Measurements from ENCODE around the gene MLLT10. TPM values are rescaled to one million over a fixed set of nuclear protein-coding genes. Genes with fewer than 3 reads are reported as not detected.

Gene MLLT10
- total RNA-seq, 1 experiment from 2014 or later, result 60.1 TPM

DNA sequence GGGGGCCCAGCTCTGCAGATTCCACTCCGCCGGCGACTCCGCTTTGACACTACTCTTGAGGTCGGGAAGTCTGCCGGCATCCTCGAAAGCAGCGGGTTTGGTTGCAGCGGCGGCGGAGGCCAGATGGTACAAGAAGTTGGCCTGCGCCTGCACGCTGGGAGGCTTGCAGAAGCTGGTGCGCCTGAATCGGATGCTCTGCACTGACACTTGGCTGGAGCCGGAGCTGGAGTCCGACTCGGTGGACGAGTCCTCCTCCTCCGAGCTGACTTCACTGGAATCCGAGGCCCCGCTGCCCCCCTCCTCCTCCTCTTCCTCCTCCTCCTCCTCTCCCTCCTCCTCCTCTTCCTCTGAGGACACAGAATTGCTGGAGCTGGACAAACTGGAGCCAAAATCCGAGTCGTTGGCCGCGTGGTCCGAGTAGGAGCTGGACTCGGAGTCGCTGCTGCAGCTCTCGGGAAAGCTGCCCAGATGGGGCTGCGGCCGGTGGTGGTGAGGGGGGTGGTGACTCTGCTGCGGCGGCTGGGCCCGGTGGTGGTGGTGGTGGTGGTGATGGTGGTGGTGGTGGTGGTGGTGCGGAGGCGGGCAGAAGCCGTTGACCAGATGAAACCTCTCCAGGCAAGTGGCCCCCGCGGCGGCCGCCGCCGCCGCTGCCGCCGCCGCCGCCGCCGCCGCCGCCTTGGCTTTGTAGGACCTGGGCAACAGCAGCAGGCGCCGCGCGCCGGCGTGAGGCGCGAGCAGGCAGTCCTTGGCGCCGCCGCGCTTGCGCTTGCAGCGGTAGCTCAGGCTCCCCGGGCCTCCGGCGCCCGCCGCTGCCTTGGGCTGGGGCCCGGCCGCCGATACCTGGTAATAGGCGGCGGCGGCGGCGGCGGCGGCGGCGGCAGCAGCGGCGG, 17.5 kb upstream of the MLLT10 start (continued):
- TF ChIP-seq, protein P1, sequence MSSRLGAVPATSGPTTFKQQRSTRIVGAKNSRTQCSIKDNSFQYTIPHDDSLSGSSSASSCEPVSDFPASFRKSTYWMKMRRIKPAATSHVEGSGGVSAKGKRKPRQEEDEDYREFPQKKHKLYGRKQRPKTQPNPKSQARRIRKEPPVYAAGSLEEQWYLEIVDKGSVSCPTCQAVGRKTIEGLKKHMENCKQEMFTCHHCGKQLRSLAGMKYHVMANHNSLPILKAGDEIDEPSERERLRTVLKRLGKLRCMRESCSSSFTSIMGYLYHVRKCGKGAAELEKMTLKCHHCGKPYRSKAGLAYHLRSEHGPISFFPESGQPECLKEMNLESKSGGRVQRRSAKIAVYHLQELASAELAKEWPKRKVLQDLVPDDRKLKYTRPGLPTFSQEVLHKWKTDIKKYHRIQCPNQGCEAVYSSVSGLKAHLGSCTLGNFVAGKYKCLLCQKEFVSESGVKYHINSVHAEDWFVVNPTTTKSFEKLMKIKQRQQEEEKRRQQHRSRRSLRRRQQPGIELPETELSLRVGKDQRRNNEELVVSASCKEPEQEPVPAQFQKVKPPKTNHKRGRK (CRISPR knock-in tag; IDR thresholded peaks at IDR 0.05; ENCODE audit: borderline replicate concordance), result no peak
- TF ChIP-seq TEAD4 (CRISPR knock-in tag; IDR thresholded peaks at IDR 0.05) (no peak), KAT7 (CRISPR knock-in tag; IDR thresholded peaks at IDR 0.05; ENCODE audit: borderline replicate concordance) (peak; percentile 49), ZNF396 (CRISPR knock-in tag; IDR thresholded peaks at IDR 0.05; ENCODE audit: borderline replicate concordance) (no peak)

DNA sequence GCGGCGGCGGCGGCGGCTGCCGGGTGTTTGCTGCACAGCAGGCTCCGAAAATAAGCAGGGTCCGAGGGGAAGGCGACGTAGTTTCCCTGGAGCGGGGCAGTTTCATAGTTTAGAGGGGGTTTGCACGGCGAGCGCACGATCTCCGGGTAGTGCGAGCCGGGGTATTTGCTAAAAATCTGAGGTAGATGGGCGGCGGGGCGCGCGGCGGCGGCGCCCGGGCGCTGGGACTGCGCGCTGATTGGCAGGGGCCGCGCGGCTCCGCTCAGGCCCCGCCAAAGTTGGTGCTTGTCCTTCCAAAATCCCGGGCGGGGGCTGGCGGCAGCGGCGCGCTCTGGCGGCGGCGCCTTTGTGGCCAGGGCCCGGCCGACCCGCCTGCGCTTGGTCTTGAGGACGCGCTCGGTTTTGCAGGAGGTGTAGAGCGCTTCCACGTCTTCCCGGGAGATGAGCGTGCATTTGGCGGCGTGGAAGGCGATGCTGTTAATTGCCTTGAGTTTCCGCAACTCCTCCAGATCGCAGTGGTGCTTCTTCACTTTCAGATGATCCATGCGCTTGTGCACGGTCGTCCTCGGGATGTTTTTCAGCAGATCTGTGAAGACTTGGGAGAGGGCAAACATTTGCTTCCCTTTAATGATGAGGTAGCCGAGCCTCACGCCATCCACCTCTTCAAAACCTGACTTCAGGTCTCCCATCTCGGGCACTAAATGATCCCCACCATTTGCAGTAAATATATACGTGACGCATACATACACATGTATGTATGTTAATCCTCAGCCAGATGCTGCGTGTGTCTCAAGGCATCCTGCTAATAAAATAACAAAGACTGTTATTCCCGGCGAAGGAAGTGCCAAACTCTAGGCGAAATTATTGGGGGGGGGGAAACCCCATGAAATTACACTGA, 16.6 kb upstream of the MLLT10 start:
- Mint-ChIP-seq H3K27ac (peak overlapping the region; percentile 92), H3K4me1 (peaks cover 76% of the 10 kb centered on the region), H3K4me3 (peak overlapping the region; percentile 88), H3K9me3 (no peaks in the 10 kb centered on the region), H3K36me3 (no peaks in the 10 kb centered on the region), H3K27me3 (ENCODE audit: low read depth) (peaks cover 32% of the 10 kb centered on the region)
- peak; percentile 68 for ATAC-seq
- POLR2A ChIA-PET, result interaction anchor here (0.7 to 3.6 kb wide), 13 partner anchors 8 to 232 kb away, joined by 3 to 57 read pairs (median 7); partner anchors contain the start of gene SKIDA1
- peak; percentile 83 for DNase-seq (ENCODE audit: low spot score)
- CTCF ChIA-PET, result interaction anchor here (0.7 to 2.0 kb wide), 7 partner anchors 8 to 214 kb away, joined by 3 to 9 read pairs (median 6); no protein-coding TSS in a partner anchor
- TF ChIP-seq ETV6 (CRISPR knock-in tag; IDR thresholded peaks at IDR 0.05), result peak; percentile 60; the same call in 1 of the 2 replicates
- TF ChIP-seq, protein P2, sequence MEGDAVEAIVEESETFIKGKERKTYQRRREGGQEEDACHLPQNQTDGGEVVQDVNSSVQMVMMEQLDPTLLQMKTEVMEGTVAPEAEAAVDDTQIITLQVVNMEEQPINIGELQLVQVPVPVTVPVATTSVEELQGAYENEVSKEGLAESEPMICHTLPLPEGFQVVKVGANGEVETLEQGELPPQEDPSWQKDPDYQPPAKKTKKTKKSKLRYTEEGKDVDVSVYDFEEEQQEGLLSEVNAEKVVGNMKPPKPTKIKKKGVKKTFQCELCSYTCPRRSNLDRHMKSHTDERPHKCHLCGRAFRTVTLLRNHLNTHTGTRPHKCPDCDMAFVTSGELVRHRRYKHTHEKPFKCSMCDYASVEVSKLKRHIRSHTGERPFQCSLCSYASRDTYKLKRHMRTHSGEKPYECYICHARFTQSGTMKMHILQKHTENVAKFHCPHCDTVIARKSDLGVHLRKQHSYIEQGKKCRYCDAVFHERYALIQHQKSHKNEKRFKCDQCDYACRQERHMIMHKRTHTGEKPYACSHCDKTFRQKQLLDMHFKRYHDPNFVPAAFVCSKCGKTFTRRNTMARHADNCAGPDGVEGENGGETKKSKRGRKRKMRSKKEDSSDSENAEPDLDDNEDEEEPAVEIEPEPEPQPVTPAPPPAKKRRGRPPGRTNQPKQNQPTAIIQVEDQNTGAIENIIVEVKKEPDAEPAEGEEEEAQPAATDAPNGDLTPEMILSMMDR (IDR thresholded peaks at IDR 0.05), result no peak

DNA sequence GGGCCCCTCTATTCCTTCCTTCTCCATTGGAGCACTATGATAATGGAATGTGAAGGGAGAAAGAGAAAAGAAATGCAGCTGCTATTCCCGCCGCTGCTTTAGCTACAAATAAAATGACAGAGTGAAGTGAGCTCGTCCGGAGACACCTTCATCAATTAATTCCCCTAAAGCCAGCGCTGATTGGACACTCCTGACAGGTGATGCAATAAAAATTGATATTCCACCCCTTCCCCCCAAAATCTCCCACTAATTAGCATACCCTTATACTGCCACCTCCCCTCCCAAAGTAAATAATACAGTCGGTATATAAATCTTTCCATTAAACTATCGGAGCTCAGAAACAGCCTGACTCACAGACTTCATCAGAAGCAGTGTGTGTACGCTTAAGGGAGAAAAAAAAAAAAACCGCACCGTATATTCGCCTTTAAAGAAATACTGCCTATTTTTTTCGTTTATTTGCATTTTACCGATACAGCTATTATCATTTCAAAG, 15.8 kb upstream of the MLLT10 start:
- TF ChIP-seq, protein P3, sequence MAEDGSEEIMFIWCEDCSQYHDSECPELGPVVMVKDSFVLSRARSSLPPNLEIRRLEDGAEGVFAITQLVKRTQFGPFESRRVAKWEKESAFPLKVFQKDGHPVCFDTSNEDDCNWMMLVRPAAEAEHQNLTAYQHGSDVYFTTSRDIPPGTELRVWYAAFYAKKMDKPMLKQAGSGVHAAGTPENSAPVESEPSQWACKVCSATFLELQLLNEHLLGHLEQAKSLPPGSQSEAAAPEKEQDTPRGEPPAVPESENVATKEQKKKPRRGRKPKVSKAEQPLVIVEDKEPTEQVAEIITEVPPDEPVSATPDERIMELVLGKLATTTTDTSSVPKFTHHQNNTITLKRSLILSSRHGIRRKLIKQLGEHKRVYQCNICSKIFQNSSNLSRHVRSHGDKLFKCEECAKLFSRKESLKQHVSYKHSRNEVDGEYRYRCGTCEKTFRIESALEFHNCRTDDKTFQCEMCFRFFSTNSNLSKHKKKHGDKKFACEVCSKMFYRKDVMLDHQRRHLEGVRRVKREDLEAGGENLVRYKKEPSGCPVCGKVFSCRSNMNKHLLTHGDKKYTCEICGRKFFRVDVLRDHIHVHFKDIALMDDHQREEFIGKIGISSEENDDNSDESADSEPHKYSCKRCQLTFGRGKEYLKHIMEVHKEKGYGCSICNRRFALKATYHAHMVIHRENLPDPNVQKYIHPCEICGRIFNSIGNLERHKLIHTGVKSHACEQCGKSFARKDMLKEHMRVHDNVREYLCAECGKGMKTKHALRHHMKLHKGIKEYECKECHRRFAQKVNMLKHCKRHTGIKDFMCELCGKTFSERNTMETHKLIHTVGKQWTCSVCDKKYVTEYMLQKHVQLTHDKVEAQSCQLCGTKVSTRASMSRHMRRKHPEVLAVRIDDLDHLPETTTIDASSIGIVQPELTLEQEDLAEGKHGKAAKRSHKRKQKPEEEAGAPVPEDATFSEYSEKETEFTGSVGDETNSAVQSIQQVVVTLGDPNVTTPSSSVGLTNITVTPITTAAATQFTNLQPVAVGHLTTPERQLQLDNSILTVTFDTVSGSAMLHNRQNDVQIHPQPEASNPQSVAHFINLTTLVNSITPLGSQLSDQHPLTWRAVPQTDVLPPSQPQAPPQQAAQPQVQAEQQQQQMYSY (CRISPR knock-in tag; IDR thresholded peaks at IDR 0.05), result no peak
- TF ChIP-seq FOXP1 (CRISPR knock-in tag; IDR thresholded peaks at IDR 0.05; ENCODE audit: borderline replicate concordance) (no peak), CREM (CRISPR knock-in tag; IDR thresholded peaks at IDR 0.05) (no peak), GRHL2 (CRISPR knock-in tag; IDR thresholded peaks at IDR 0.05; ENCODE audit: insufficient replicate concordance, severe bottlenecking) (no peak), CREB1 (CRISPR knock-in tag; IDR thresholded peaks at IDR 0.05) (no peak), MYBL2 (CRISPR knock-in tag; IDR thresholded peaks at IDR 0.05) (no peak), FOXJ3 (CRISPR knock-in tag; IDR thresholded peaks at IDR 0.05; ENCODE audit: borderline replicate concordance) (no peak), TEAD1 (CRISPR knock-in tag; IDR thresholded peaks at IDR 0.05) (no peak), FOXK1 (CRISPR knock-in tag; IDR thresholded peaks at IDR 0.05) (no peak)
- TF ChIP-seq, protein P4, sequence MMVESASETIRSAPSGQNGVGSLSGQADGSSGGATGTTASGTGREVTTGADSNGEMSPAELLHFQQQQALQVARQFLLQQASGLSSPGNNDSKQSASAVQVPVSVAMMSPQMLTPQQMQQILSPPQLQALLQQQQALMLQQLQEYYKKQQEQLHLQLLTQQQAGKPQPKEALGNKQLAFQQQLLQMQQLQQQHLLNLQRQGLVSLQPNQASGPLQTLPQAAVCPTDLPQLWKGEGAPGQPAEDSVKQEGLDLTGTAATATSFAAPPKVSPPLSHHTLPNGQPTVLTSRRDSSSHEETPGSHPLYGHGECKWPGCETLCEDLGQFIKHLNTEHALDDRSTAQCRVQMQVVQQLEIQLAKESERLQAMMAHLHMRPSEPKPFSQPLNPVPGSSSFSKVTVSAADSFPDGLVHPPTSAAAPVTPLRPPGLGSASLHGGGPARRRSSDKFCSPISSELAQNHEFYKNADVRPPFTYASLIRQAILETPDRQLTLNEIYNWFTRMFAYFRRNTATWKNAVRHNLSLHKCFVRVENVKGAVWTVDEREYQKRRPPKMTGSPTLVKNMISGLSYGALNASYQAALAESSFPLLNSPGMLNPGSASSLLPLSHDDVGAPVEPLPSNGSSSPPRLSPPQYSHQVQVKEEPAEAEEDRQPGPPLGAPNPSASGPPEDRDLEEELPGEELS (CRISPR knock-in tag; IDR thresholded peaks at IDR 0.05), result no peak
- TF ChIP-seq, protein P5, sequence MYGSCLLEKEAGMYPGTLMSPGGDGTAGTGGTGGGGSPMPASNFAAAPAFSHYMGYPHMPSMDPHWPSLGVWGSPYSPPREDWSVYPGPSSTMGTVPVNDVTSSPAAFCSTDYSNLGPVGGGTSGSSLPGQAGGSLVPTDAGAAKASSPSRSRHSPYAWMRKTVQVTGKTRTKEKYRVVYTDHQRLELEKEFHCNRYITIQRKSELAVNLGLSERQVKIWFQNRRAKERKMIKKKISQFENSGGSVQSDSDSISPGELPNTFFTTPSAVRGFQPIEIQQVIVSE (CRISPR knock-in tag; IDR thresholded peaks at IDR 0.05; ENCODE audit: borderline replicate concordance), result no peak
- ATAC-seq (no peak), DNase-seq (ENCODE audit: low spot score) (no peak)
- ChIA-PET CTCF (interaction anchor here (0.6 to 1.7 kb wide), 10 partner anchors 9 to 239 kb away, joined by 3 to 15 read pairs (median 6); no protein-coding TSS in a partner anchor), POLR2A (interaction anchor here (0.5 to 1.5 kb wide), 13 partner anchors 9 to 430 kb away, joined by 3 to 47 read pairs (median 5); no protein-coding TSS in a partner anchor)
- Mint-ChIP-seq H3K4me3 (peak overlapping the region; percentile 88), H3K4me1 (peaks cover 76% of the 10 kb centered on the region), H3K9me3 (no peaks in the 10 kb centered on the region), H3K36me3 (no peaks in the 10 kb centered on the region), H3K27me3 (ENCODE audit: low read depth) (peaks cover 32% of the 10 kb centered on the region), H3K27ac (peak overlapping the region; percentile 92)

All from WTC11 (cell line).